ENCODE results near the gene ELOB.

Gene ELOB

GRCh38 chr16:2808181-2808580 lies 31.1 kb upstream of the ELOB start:
- no peak for TF ChIP-seq CTCF (conservative IDR thresholded peaks at IDR 0.05)
- no peak for TF ChIP-seq ZFX (IDR thresholded peaks at IDR 0.05)
- no peak overlapping the region for H3K27ac ChIP-seq

DNA sequence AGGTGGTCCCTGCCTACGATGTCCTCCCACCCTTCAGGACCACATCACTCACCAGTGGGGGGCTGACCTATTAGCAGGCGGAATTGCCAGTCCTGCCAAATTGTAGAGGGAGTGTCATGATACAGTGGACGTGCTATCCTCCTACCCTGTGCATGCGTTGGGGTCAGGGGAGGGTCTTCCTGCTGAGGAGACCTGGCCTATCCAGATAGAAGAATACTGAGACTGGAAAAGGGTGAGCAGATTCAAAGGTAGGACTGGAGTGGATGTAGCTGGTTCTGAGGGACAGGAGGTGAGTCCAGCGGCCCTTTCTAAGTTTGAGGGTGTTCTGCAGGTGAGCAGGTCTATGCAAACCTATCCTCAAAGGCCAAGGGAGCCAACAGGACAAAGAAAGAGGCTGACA lies 29.2 kb upstream of the ELOB start:
- TF ChIP-seq ZFX (IDR thresholded peaks at IDR 0.05) (no peak), CTCF (conservative IDR thresholded peaks at IDR 0.05) (no peak)

DNA sequence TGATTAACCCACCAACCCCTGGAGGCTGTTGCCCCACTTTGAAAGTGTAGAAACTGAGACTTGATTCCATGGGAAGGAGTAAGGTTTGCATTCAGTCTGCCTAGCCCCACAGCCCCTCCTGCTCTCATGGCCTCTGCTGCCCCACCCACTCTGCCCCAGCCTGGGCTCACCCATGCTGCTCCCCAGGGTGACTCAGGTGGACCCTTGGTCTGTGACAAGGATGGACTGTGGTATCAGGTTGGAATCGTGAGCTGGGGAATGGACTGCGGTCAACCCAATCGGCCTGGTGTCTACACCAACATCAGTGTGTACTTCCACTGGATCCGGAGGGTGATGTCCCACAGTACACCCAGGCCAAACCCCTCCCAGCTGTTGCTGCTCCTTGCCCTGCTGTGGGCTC lies 27.6 kb upstream of the ELOB start:
- H3K27ac ChIP-seq: no peak overlapping the region
- TF ChIP-seq CTCF (conservative IDR thresholded peaks at IDR 0.05) (no peak), ZFX (IDR thresholded peaks at IDR 0.05) (no peak)

More for the DNA sequence above, 29.2 kb upstream of the ELOB start:
- no peak overlapping the region for H3K27ac ChIP-seq

DNA sequence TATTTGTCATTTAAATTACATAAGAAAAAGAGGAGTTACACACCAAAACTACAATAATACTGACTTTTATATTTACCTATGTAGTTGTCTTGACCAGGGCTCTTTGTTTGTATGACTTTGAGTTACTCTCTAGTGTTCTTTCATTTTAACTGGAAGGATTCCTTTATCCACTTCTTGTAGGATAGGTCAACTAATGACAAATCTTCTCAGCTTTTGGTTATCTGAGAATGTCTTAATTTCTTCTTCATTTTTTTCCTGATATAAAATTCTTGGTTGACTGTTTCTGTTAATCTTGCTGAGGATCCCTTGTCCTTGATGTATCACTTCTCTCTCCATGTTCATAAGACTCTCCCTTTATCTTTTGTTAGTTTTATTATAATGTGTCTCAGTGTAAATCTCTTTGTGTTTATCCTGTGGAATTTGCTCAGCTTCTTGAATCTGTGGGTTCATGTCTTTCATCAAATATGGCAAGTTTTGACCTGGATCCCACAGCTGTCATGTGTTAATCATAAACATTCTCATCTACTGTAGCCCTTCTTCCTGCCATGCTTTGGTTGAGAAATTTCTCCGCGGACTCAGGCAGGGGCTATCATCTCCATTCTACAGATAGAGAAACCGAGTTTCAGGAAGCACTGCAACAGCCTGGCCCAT lies 26.6 kb upstream of the ELOB start:
- TF ChIP-seq CTCF (conservative IDR thresholded peaks at IDR 0.05) (no peak), ZFX (IDR thresholded peaks at IDR 0.05) (no peak)
- no peak overlapping the region for H3K27ac ChIP-seq

DNA sequence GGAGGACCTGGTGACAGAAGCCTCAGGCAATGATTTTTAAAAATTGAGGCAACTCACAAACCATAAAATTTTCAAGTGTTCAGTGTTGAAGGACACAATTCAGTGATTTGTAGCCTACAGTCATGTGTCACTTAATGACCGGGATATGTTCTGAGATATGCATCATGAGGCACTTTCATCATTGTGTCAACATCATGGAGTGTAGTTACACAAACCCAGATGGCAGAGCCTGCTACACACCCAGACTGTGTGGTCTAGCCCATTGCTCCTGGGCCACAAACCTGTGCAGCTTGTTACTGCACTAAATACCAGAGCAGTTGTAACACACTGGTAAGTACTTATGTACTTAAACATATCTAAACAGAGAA lies 22.8 kb upstream of the ELOB start:
- TF ChIP-seq ZFX (IDR thresholded peaks at IDR 0.05): no peak
- TF ChIP-seq CTCF (conservative IDR thresholded peaks at IDR 0.05): no peak
- H3K27ac ChIP-seq: no peak overlapping the region

- H3K27ac ChIP-seq: no peak overlapping the region
- TF ChIP-seq CTCF (conservative IDR thresholded peaks at IDR 0.05): no peak
- no peak for TF ChIP-seq ZFX (IDR thresholded peaks at IDR 0.05)
Measured at GRCh38 chr16:2799205-2799858, 22.3 kb upstream of the ELOB start.

DNA sequence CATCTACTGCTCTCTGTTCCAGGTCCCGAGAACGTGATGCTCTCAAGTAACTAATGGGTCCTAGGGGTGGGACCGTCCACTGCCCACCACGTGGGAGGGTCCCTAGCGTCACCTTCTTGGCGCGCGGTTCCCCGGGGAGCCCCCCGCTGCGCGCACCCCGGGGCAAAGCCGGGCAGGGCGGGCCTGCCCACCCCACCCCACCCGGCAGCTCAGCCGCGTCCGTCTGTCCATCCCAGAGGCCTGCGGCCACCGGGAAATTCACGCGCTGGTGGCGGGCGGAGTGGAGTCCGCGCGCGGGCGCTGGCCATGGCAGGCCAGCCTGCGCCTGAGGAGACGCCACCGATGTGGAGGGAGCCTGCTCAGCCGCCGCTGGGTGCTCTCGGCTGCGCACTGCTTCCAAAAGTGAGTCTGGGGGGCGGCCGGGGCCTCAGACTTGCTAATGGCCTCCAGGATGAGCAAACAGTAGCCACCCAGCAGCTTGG lies 21.7 kb upstream of the ELOB start:
- H3K27ac ChIP-seq: no peak overlapping the region
- TF ChIP-seq ZFX (IDR thresholded peaks at IDR 0.05): no peak
- no peak for TF ChIP-seq CTCF (conservative IDR thresholded peaks at IDR 0.05)
